ENCODE measurements around the gene DNAAF3.
A peak's percentile ranks its signal among the peaks of the same experiment; 100 is the strongest.

GRCh38 chr19:55212447-55212846 is 46.0 kb upstream of the DNAAF3 start:
- TF ChIP-seq, protein P1, sequence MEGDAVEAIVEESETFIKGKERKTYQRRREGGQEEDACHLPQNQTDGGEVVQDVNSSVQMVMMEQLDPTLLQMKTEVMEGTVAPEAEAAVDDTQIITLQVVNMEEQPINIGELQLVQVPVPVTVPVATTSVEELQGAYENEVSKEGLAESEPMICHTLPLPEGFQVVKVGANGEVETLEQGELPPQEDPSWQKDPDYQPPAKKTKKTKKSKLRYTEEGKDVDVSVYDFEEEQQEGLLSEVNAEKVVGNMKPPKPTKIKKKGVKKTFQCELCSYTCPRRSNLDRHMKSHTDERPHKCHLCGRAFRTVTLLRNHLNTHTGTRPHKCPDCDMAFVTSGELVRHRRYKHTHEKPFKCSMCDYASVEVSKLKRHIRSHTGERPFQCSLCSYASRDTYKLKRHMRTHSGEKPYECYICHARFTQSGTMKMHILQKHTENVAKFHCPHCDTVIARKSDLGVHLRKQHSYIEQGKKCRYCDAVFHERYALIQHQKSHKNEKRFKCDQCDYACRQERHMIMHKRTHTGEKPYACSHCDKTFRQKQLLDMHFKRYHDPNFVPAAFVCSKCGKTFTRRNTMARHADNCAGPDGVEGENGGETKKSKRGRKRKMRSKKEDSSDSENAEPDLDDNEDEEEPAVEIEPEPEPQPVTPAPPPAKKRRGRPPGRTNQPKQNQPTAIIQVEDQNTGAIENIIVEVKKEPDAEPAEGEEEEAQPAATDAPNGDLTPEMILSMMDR (IDR thresholded peaks at IDR 0.05; ENCODE audit: borderline replicate concordance, extremely low read depth, low read length, poor library complexity, severe bottlenecking) = peak; percentile 55
- no peak for TF ChIP-seq EZH2 (IDR thresholded peaks at IDR 0.05; ENCODE audit: borderline replicate concordance, low read depth, low read length, severe bottlenecking)
